Mesothelial cell of epicardium (in vitro differentiated cells): ENCODE data around the gene ZNF626. TPM values are rescaled to one million over a fixed set of nuclear protein-coding genes. Genes with fewer than 3 reads are reported as not detected.

Experiments used
- DNase-seq, 2 experiments: peaks; one replicate each; pipeline ENCODE4 v3.0.0; 2021; ENCODE audit warnings: low spot score in 2 of 2; ENCODE audit not compliant: unreplicated experiment in 2 of 2
- H3K27ac Mint-ChIP-seq: 2 replicates; pipeline ENCODE4 v1.8.0; 2021; ENCODE audit warnings: mixed read lengths
- H3K27me3 Mint-ChIP-seq: 2 replicates; pipeline ENCODE4 v1.8.0; 2021; ENCODE audit warnings: low read depth, mixed read lengths
- H3K36me3 Mint-ChIP-seq: 2 replicates; pipeline ENCODE4 v1.8.0; 2021; ENCODE audit warnings: mixed read lengths
- H3K4me1 Mint-ChIP-seq: 2 replicates; pipeline ENCODE4 v1.8.0; 2021; ENCODE audit warnings: mixed read lengths
- H3K4me3 Mint-ChIP-seq: 2 replicates; pipeline ENCODE4 v1.8.0; 2021; ENCODE audit warnings: mild to moderate bottlenecking, moderate library complexity, mixed read lengths
- H3K9me3 Mint-ChIP-seq: 2 replicates; pipeline ENCODE4 v1.8.0; 2021; ENCODE audit warnings: mixed read lengths
- CTCF ChIP-seq: fragments of 200-600 bp; sonication (generic); IDR thresholded peaks from one replicate; pipeline ENCODE4 v1.5.0; 2021; ENCODE audit warnings: antibody characterized with exemption; ENCODE audit not compliant: unreplicated experiment
- total RNA-seq: library from RNA; stranded (reverse); gene quantifications from 3 replicates; pipeline ENCODE4 v1.2.1, GENCODE V29; 2021

The ZNF626 gene
- total RNA-seq, 1 donor from 2014 or later: 30.2 TPM

GRCh38 chr19:20612711-20613316 lies 48.6 kb downstream of the ZNF626 start:
- Mint-ChIP-seq H3K27me3 (no peaks in the 10 kb centered on the region), H3K27ac (no peak overlapping the region), H3K4me1 (no peaks in the 10 kb centered on the region), H3K9me3 (peaks cover 62% of the 10 kb centered on the region), H3K4me3 (no peak overlapping the region), H3K36me3 (peaks cover 2% of the 10 kb centered on the region)
- DNase-seq: no peak
- no peak for TF ChIP-seq CTCF

GRCh38 chr19:20611866-20612265 lies 49.5 kb downstream of the ZNF626 start:
- DNase-seq: no peak
- Mint-ChIP-seq H3K4me1 (no peaks in the 10 kb centered on the region), H3K27me3 (no peaks in the 10 kb centered on the region), H3K27ac (no peak overlapping the region), H3K9me3 (peaks cover 54% of the 10 kb centered on the region), H3K4me3 (no peak overlapping the region), H3K36me3 (peaks cover 2% of the 10 kb centered on the region)
- TF ChIP-seq CTCF: no peak

GRCh38 chr19:20607943-20608342 lies 53.4 kb downstream of the ZNF626 start:
- no peaks in the 10 kb centered on the region for H3K4me1 Mint-ChIP-seq
- TF ChIP-seq CTCF: no peak
- H3K27me3 Mint-ChIP-seq: no peaks in the 10 kb centered on the region
- DNase-seq: no peak
- H3K4me3 Mint-ChIP-seq: no peak overlapping the region
- peaks cover 51% of the 10 kb centered on the region for H3K9me3 Mint-ChIP-seq
- H3K36me3 Mint-ChIP-seq: peaks cover 2% of the 10 kb centered on the region
- H3K27ac Mint-ChIP-seq: no peak overlapping the region

Other genes starting within 250 kb of the ZNF626 start
- gene ZNF737, start 95.8 kb downstream of the ZNF626 start, total RNA-seq: 31.1 to 33.3 TPM (median 32.4 TPM) in 3 replicates
- 15.6 to 16.7 TPM (median 16.2 TPM) in 3 replicates for gene ZNF66, start 114.7 kb upstream of the ZNF626 start, total RNA-seq